GM12878 (cell line): Measurements from ENCODE around the gene GALR3. TPM values are rescaled to one million over a fixed set of nuclear protein-coding genes. Genes with fewer than 3 reads are reported as not detected.
A peak's percentile ranks its signal among the peaks of the same experiment; 100 is the strongest.

ENCODE experiments used
- EGR1 ChIP-seq, 2 experiments: IDR thresholded peaks; 1 replicate in 1 of 2; 2 replicates in 1 of 2; pipeline ENCODE4 v1.6.1; 2011 to 2012; ENCODE audit warnings: low read depth in 2 of 2, low read length in 2 of 2, borderline replicate concordance in 1 of 2, mild to moderate bottlenecking in 1 of 2, moderate library complexity in 1 of 2
- MEF2B ChIP-seq: fragments of 450-650 bp; IDR thresholded peaks from 2 replicates; pipeline ENCODE4 v1.6.1; 2018; ENCODE audit warnings: mild to moderate bottlenecking, moderate library complexity; ENCODE audit not compliant: partially characterized antibody, poor library complexity, severe bottlenecking
- MXI1 ChIP-seq: fragments of 150-350 bp; IDR thresholded peaks from 2 replicates; pipeline ENCODE4 v1.6.1; 2011; ENCODE audit warnings: low read depth, mild to moderate bottlenecking, inconsistent platforms, low read length, improper control_type of control experiment
- MYB ChIP-seq: fragments of 150-350 bp; IDR thresholded peaks from 2 replicates; pipeline ENCODE4 v1.6.1; 2014; ENCODE audit warnings: mild to moderate bottlenecking, low read depth, low read length, borderline replicate concordance
- SREBF2 ChIP-seq: IDR thresholded peaks from 2 replicates; pipeline ENCODE4 v1.6.1; 2012; ENCODE audit warnings: mild to moderate bottlenecking, low read length
- SUPT20H ChIP-seq: IDR thresholded peaks from 2 replicates; pipeline ENCODE4 v1.6.1; 2011; ENCODE audit warnings: low read depth, mild to moderate bottlenecking, low read length, moderate library complexity, borderline replicate concordance; ENCODE audit not compliant: control insufficient read depth
- TBL1XR1 ChIP-seq: IDR thresholded peaks from 2 replicates; pipeline ENCODE4 v1.6.1; 2012; ENCODE audit warnings: low read depth, low read length, improper control_type of control experiment
- TCF3 ChIP-seq: IDR thresholded peaks from 2 replicates; pipeline ENCODE4 v1.6.1; 2012; ENCODE audit warnings: low read depth, mild to moderate bottlenecking, low read length, borderline replicate concordance; ENCODE audit not compliant: insufficient read depth
- ZNF384 ChIP-seq: IDR thresholded peaks from 2 replicates; pipeline ENCODE4 v1.6.1; 2012; ENCODE audit warnings: low read depth, mild to moderate bottlenecking, low read length, improper control_type of control experiment, borderline replicate concordance
- polyA plus RNA-seq, 11 experiments: library from polyadenylated mRNA; depleted of rRNA in 4 of 11; unstranded in 6 of 11; stranded (reverse) in 5 of 11; fragments of >200 nt; fragmentation: Nextera tagmentation in 4 of 11; fragmentation: Illumina TruSeq in 1 of 11; extraction: Ambion mirVana in 4 of 11; extraction: Trizol in 1 of 11; gene quantifications; 1 replicate in 1 of 11; 2 replicates in 10 of 11; pipeline versions ENCODE4 v1.2.1 to v1.2.3, GENCODE V29; 2011 to 2016; ENCODE audit warnings: inconsistent platforms in 2 of 11, missing spikeins in 2 of 11, low read depth in 1 of 11
- total RNA-seq, 4 experiments: library from RNA; depleted of rRNA in 3 of 4; stranded (reverse); fragments of >200 nt in 3 of 4; fragmentation: Illumina TruSeq in 1 of 4; extraction: Trizol in 1 of 4; gene quantifications; 2 replicates each; pipeline versions ENCODE4 v1.2.1 to v1.2.3, GENCODE V29; 2013 to 2021
- TF ChIP-seq, protein P1 (sequence below): fragments of 450-650 bp; IDR thresholded peaks from 2 replicates; pipeline ENCODE4 v1.6.1; 2017; ENCODE audit warnings: mild to moderate bottlenecking, moderate library complexity

GALR3 gene
- total and polyA plus RNA-seq, 10 of the 15 experiments (the other 5 are each of a cell fraction or from before 2014, with no cell fraction given) = not detected

DNA sequence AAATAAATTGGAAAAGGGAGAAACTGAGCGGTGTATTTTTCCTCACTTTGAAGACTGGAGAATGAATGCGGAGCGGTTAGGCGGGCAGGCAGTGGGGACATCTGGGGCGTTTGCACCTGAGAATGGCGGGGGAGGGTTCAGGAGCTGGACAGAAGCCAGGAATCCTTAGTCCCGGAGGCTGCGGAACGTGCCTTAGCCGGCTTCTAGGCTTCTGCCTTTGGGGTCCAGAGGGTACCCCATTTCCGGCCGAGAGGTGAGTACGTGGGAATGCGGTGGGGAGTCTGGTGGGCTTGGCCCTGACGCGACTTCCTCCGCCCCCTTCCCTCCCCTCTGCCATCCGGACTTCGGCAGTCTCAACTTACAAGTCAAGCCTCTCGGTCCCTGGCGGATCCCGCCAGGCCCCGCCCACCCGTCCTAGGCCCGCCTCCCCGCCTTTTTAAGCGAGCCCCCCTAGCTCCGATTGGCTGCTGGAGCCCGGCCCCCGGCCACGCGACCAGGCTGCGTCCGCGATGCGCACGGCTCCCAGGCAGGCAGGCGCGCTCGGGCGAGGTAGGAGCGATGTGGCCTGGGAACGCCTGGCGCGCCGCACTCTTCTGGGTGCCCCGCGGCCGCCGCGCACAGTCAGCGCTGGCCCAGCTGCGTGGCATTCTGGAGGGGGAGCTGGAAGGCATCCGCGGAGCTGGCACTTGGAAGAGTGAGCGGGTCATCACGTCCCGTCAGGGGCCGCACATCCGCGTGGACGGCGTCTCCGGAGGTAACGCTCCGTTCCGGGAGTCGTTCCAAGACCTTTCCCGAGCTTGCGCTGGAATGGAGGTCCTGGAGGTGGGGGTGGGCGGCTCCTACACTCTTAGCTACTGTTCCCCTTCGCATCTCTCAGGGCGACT is 15.5 kb upstream of the GALR3 start, which contains the start of gene GCAT (continued):
- TF ChIP-seq, protein P1, sequence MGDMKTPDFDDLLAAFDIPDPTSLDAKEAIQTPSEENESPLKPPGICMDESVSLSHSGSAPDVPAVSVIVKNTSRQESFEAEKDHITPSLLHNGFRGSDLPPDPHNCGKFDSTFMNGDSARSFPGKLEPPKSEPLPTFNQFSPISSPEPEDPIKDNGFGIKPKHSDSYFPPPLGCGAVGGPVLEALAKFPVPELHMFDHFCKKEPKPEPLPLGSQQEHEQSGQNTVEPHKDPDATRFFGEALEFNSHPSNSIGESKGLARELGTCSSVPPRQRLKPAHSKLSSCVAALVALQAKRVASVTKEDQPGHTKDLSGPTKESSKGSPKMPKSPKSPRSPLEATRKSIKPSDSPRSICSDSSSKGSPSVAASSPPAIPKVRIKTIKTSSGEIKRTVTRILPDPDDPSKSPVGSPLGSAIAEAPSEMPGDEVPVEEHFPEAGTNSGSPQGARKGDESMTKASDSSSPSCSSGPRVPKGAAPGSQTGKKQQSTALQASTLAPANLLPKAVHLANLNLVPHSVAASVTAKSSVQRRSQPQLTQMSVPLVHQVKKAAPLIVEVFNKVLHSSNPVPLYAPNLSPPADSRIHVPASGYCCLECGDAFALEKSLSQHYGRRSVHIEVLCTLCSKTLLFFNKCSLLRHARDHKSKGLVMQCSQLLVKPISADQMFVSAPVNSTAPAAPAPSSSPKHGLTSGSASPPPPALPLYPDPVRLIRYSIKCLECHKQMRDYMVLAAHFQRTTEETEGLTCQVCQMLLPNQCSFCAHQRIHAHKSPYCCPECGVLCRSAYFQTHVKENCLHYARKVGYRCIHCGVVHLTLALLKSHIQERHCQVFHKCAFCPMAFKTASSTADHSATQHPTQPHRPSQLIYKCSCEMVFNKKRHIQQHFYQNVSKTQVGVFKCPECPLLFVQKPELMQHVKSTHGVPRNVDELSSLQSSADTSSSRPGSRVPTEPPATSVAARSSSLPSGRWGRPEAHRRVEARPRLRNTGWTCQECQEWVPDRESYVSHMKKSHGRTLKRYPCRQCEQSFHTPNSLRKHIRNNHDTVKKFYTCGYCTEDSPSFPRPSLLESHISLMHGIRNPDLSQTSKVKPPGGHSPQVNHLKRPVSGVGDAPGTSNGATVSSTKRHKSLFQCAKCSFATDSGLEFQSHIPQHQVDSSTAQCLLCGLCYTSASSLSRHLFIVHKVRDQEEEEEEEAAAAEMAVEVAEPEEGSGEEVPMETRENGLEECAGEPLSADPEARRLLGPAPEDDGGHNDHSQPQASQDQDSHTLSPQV = no peak
- TF ChIP-seq ZNF384 (no peak), SREBF2 (no peak), TBL1XR1 (no peak), SUPT20H (no peak), EGR1 (IDR thresholded peaks at IDR 0.05; ENCODE audit: borderline replicate concordance in 1 of 2, low read depth in 2 of 2, low read length in 2 of 2) (peak in 1 of 2 experiments; percentile 3; a peak in 1 of 3 replicates), TCF3 (no peak), MXI1 (peak; percentile 74), MEF2B (no peak), MYB (no peak)
